HG02588 (cell line): Measurements from ENCODE around the gene EIF2B1.

Experiments used
- ATAC-seq: cut with Tn5 transposase; IDR thresholded peaks from one replicate; pipeline ENCODE4 v1.9.1; 2021; ENCODE audit warnings: mild to moderate bottlenecking, moderate library complexity; ENCODE audit not compliant: unreplicated experiment

Gene EIF2B1

GRCh38 chr12:123571343-123571813, 62.1 kb downstream of the EIF2B1 start:
- no peak for ATAC-seq
